Spleen (tissue), 11 donors: ENCODE data around the gene GPR62. TPM values are rescaled to one million over a fixed set of nuclear protein-coding genes. Genes with fewer than 3 reads are reported as not detected.

Source experiments
- DNase-seq: peaks from one replicate; pipeline ENCODE4 v3.0.0-alpha.2; 2020
- H3K27ac ChIP-seq, 8 donors: fragments of 200-600 bp; sonication (generic) in 7 of 8; 1 replicate in 4 of 8; 2 replicates in 4 of 8; pipeline versions ENCODE4 v1.5.0 to v1.8.0; 2016 to 2021; ENCODE audit warnings: inconsistent platforms in 4 of 8, mild to moderate bottlenecking in 4 of 8, moderate library complexity in 1 of 8
- H3K27me3 ChIP-seq, 7 donors: fragments of 200-600 bp; sonication (generic) in 6 of 7; replicated peaks in 1 of 7; 1 replicate in 4 of 7; 2 replicates in 3 of 7; pipeline versions ENCODE4 v1.5.0 to v1.8.0; 2016 to 2021; ENCODE audit warnings: inconsistent platforms in 3 of 7, mild to moderate bottlenecking in 1 of 7
- H3K36me3 ChIP-seq, 6 donors: fragments of 200-600 bp; sonication (generic) in 5 of 6; 1 replicate in 4 of 6; 2 replicates in 2 of 6; pipeline versions ENCODE4 v1.5.0 to v1.8.0; 2016 to 2021; ENCODE audit warnings: inconsistent platforms in 2 of 6
- H3K4me1 ChIP-seq, 6 donors: fragments of 200-600 bp; sonication (generic) in 5 of 6; 1 replicate in 3 of 6; 2 replicates in 3 of 6; pipeline versions ENCODE4 v1.5.0 to v1.8.0; 2016 to 2021; ENCODE audit warnings: inconsistent platforms in 3 of 6
- H3K4me3 ChIP-seq, 8 donors: fragments of 200-600 bp; sonication (generic) in 7 of 8; 1 replicate in 4 of 8; 2 replicates in 4 of 8; pipeline versions ENCODE4 v1.5.0 to v1.8.0; 2016 to 2021; ENCODE audit warnings: inconsistent platforms in 4 of 8, mild to moderate bottlenecking in 4 of 8, moderate library complexity in 2 of 8
- H3K9me3 ChIP-seq, 8 donors: fragments of 200-600 bp; sonication (generic) in 7 of 8; 1 replicate in 4 of 8; 2 replicates in 4 of 8; pipeline versions ENCODE4 v1.5.0 to v1.8.0; 2016 to 2021; ENCODE audit warnings: inconsistent platforms in 4 of 8
- POLR2A ChIP-seq, 3 donors: fragments of 450-650 bp; IDR thresholded peaks; one replicate each; pipeline ENCODE4 v1.5.1; 2017; ENCODE audit warnings: antibody characterized with exemption in 3 of 3, mild to moderate bottlenecking in 1 of 3
- POLR2AphosphoS5 ChIP-seq, 3 donors: sonication (generic); formaldehyde crosslinking; IDR thresholded peaks; one replicate each; pipeline ENCODE4 v1.5.1; 2017; ENCODE audit warnings: antibody characterized with exemption in 3 of 3
- WGBS, 5 donors: extraction: QIAGEN DNeasy Blood & Tissue Kit in 3 of 5; methylation state at CpG; one replicate each; pipeline versions ENCODE4 v1.1.5 to v1.1.7; 2013 to 2018; 5-methylcytosine and 5-hydroxymethylcytosine counted together
- intact Hi-C: fragments of 100-400 bp; cut with DNase I; formaldehyde crosslinking; loops from one replicate; pipeline ENCODE4 v1.15.0; 2023; ENCODE audit warnings: low total_unique reads
- polyA plus RNA-seq, 3 donors: library from polyadenylated mRNA; stranded (reverse); fragments of 200-250 nt; gene quantifications; one replicate each; pipeline ENCODE4 v1.2.1, GENCODE V29; 2013
- total RNA-seq, 7 donors: library from RNA; depleted of rRNA in 3 of 7; stranded (reverse); fragments of >200 nt in 3 of 7; fragmentation: NEBNext Ultra II Directional in 4 of 7; extraction: Animal tissue kit (Norgen Biotek cat#: 25700) in 4 of 7; gene quantifications; one replicate each; pipeline versions ENCODE4 v1.1.0 to v1.2.1, GENCODE V29; 2016 to 2021
- TF ChIP-seq, protein P1 (sequence below), 11 experiments: fragments of 200-600 bp in 7 of 11; fragments of 450-650 bp in 4 of 11; sonication (generic) in 4 of 11; IDR thresholded peaks in 8 of 11; conservative IDR thresholded peaks in 3 of 11; 1 replicate in 7 of 11; 2 replicates in 4 of 11; pipeline versions ENCODE4 v1.4.0 to v1.8.0; 2016 to 2021; ENCODE audit warnings: antibody characterized with exemption in 11 of 11, inconsistent platforms in 4 of 11, mild to moderate bottlenecking in 1 of 11
- donor health status: healthy with polysubstance abuse.
- donor health status: DM: no; HTN: no; CAD: no; lungs with moderate emphysema.
- donor health status: DM: no; HTN: no; CAD: no.
- donor health status: Bipolar disorder and iron deficiency.
- donor health status: healthy.
- donor health status: DM: no; HTN: no; CAD: no.
- donor health status: DM: yes; HTN: yes; CAD: no.

GPR62 gene
- total and polyA plus RNA-seq, 10 donors: 0.04 to 0.39 (median 0.05) TPM; not detected in 6

- intact Hi-C loops: no loop called here
- no peak overlapping the region for H3K4me3 ChIP-seq
- no peaks in the 10 kb centered on the region for H3K9me3 ChIP-seq
- 88 to 92% (median 91%) methylated on average over 4 to 6 of the region's 6 CpGs for WGBS, 5 donors
- no peak for DNase-seq
- peak overlapping the region in 3 of 8 donors; percentile 86 to 90 (median 89) for H3K27ac ChIP-seq
- peaks cover 0 to 10% (median 0%) of the 10 kb centered on the region in 6 donors for H3K36me3 ChIP-seq
- TF ChIP-seq POLR2AphosphoS5 (IDR thresholded peaks at IDR 0.05) (no peak), POLR2A (IDR thresholded peaks at IDR 0.05) (no peak)
- TF ChIP-seq, protein P1, sequence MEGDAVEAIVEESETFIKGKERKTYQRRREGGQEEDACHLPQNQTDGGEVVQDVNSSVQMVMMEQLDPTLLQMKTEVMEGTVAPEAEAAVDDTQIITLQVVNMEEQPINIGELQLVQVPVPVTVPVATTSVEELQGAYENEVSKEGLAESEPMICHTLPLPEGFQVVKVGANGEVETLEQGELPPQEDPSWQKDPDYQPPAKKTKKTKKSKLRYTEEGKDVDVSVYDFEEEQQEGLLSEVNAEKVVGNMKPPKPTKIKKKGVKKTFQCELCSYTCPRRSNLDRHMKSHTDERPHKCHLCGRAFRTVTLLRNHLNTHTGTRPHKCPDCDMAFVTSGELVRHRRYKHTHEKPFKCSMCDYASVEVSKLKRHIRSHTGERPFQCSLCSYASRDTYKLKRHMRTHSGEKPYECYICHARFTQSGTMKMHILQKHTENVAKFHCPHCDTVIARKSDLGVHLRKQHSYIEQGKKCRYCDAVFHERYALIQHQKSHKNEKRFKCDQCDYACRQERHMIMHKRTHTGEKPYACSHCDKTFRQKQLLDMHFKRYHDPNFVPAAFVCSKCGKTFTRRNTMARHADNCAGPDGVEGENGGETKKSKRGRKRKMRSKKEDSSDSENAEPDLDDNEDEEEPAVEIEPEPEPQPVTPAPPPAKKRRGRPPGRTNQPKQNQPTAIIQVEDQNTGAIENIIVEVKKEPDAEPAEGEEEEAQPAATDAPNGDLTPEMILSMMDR (IDR thresholded peaks at IDR 0.05 in 8 of 11, conservative IDR thresholded peaks at IDR 0.05 in 3 of 11): no peak
- H3K4me1 ChIP-seq: peaks cover 10 to 86% (median 47%) of the 10 kb centered on the region in 6 donors
- H3K27me3 ChIP-seq: peaks cover 0 to 18% (median 0%) of the 10 kb centered on the region in 7 donors
Measured at GRCh38 chr3:51968883-51969678, 13.9 kb downstream of the GPR62 start.

DNA sequence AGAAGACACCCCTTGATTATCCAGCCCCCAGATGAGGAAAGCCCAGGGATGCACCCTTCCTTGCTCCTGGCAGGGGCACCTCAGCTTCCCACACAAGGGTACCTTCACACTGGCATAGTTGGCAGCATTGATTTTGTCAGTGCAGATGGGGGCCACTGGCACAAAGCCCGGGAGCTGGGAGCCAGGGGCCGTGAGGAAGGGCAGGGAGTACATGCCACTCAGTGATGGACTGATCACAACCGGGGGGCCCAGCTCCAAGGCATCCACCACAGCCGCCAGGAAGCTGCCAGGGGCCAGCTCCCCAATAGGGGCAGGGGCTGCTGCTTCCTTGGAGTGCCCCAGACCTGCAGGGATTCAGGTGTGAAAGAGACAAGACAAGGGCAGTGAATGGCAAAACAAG, 14.7 kb downstream of the GPR62 start:
- H3K27me3 ChIP-seq: peaks cover 0 to 18% (median 0%) of the 10 kb centered on the region in 7 donors
- WGBS, 5 donors: 77 to 89% (median 84%) methylated on average over 4 of the region's 4 CpGs
- no peak overlapping the region for H3K27ac ChIP-seq
- H3K9me3 ChIP-seq: no peaks in the 10 kb centered on the region
- intact Hi-C loops: no loop called here
- peaks cover 0 to 10% (median 0%) of the 10 kb centered on the region in 6 donors for H3K36me3 ChIP-seq
- no peak for TF ChIP-seq POLR2A (IDR thresholded peaks at IDR 0.05)
- TF ChIP-seq POLR2AphosphoS5 (IDR thresholded peaks at IDR 0.05): no peak
- TF ChIP-seq, protein P1 (IDR thresholded peaks at IDR 0.05 in 8 of 11, conservative IDR thresholded peaks at IDR 0.05 in 3 of 11): no peak
- H3K4me1 ChIP-seq: peaks cover 17 to 87% (median 54%) of the 10 kb centered on the region in 6 donors
- no peak for DNase-seq
- H3K4me3 ChIP-seq: no peak overlapping the region

DNA sequence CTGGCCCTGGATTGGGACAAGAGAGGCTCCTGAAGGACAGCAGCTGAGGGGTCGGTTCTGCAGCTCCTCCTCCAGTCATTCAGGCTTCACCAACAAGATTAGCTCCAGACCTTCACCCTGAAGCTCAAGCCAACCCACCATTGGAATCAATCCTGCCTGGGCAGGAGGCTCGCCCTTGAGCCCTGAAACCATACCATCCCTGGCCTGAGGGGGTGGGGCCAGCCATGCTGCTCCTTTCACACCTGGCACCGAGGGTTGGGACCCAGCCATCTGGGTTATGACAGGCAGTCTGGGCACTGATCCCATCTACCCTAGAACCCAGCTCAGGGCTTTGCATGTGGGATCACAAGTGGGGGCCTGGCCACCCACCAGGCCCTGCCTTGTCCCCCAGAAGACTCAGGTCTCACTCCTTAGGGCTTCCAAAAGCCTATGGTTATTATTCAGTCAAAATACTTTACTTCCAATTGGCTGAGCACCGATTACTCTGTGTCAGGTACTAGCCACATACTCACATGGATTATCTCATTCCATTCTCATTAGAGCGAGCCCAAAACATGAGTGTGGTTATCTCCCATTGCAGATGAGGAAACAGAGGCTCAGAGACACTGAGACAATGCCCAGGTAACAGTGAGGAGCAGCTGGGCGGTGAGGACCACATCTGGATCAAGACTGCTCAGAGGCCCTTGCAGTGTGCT, 15.6 kb downstream of the GPR62 start:
- peaks cover 0 to 18% (median 0%) of the 10 kb centered on the region in 7 donors for H3K27me3 ChIP-seq
- no peaks in the 10 kb centered on the region for H3K9me3 ChIP-seq
- H3K4me3 ChIP-seq: no peak overlapping the region
- peaks cover 20 to 92% (median 61%) of the 10 kb centered on the region in 6 donors for H3K4me1 ChIP-seq
- WGBS, 5 donors: 84 to 92% (median 90%) methylated on average over 4 to 6 of the region's 6 CpGs
- H3K27ac ChIP-seq: no peak overlapping the region
- DNase-seq: no peak
- peaks cover 0 to 10% (median 0%) of the 10 kb centered on the region in 6 donors for H3K36me3 ChIP-seq
- intact Hi-C loops: no loop called here
- TF ChIP-seq POLR2A (IDR thresholded peaks at IDR 0.05) (no peak), POLR2AphosphoS5 (IDR thresholded peaks at IDR 0.05) (no peak)
- TF ChIP-seq, protein P1 (IDR thresholded peaks at IDR 0.05 in 8 of 11, conservative IDR thresholded peaks at IDR 0.05 in 3 of 11): no peak

DNA sequence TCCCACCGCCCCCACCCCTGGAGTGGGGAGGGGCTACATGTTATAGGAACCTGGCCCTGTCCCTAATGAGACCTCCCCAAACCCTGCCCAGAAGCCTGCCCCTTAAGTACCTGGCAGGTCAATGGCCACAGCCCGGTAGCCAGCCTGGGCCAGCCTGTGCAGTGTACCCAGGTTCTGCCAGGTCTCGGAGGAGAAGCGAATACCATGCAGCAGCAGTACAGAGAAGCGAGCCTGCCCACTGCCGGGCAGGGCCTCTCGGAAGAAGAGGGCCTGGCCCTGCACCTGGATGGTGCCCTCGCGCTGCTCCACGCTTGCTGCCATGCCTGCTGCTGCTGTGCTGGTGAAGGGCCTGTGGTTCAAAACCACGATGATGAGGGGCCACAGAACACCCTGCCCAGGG, 16.2 kb downstream of the GPR62 start:
- H3K4me3 ChIP-seq: no peak overlapping the region
- H3K4me1 ChIP-seq: peaks cover 26 to 92% (median 62%) of the 10 kb centered on the region in 6 donors
- 73 to 95% (median 92%) methylated on average over 3 to 11 of the region's 11 CpGs for WGBS, 5 donors
- peaks cover 0 to 10% (median 0%) of the 10 kb centered on the region in 6 donors for H3K36me3 ChIP-seq
- H3K27me3 ChIP-seq: peaks cover 0 to 18% (median 0%) of the 10 kb centered on the region in 7 donors
- H3K9me3 ChIP-seq: no peaks in the 10 kb centered on the region
- DNase-seq: no peak
- intact Hi-C loops: no loop called here
- TF ChIP-seq, protein P1 (IDR thresholded peaks at IDR 0.05 in 8 of 11, conservative IDR thresholded peaks at IDR 0.05 in 3 of 11): no peak
- no peak for TF ChIP-seq POLR2A (IDR thresholded peaks at IDR 0.05)
- H3K27ac ChIP-seq: peak overlapping the region in 1 of 8 donors; percentile 5
